ENCODE measurements around the gene PLEKHH2.

Gene PLEKHH2

DNA sequence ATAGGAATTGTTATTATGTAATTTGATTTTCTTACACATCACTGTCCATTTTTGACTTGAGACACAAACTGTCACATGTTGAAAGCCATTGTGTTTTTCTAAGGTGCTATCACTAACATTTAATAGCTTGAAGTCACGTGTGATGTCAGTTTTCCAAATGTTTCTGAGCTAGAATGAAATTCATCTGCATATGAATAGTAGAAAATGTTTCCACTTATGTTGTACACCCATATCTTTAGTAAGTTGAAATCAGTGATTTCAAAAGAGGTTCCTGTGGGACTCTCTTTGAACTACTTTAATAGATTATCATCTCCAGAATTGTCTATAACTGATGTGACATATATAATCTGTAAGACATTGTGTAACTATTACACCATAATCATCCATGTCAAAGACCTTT lies 173.8 kb downstream of the PLEKHH2 start:
- DNase-seq (ENCODE audit: low read depth, low spot score) = no peak
- in situ Hi-C loops (cut with HindIII; ENCODE audit: low sequenced_read_pairs) = no loop called here
- H3K4me3 ChIP-seq (ENCODE audit: low read depth, low read length) = no peak overlapping the region
- TF ChIP-seq CTCF (IDR thresholded peaks at IDR 0.05; ENCODE audit: low read depth, low read length) = no peak

DNA sequence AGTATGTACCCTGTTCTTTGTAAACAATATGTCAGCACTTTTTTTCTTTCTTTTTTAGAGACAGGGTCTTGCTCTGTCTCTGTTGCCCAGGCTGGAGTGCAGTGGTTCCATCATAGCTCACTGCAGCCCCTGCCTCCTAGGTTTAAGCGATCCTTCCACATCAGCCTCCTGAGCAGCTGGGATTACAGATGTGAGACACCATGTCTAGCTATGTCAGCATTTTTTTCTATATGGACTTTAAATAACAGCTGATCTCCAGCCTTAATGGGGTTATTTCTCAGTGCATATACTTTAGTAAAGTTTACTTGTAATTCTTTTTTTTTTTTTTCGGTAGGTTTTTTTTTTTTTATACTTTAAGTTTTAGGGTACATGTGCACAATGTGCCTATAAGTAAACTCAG lies 174.9 kb downstream of the PLEKHH2 start:
- no peak for DNase-seq (ENCODE audit: low read depth, low spot score)
- H3K4me3 ChIP-seq (ENCODE audit: low read depth, low read length) = no peak overlapping the region
- in situ Hi-C loops (cut with HindIII; ENCODE audit: low sequenced_read_pairs) = no loop called here
- TF ChIP-seq CTCF (IDR thresholded peaks at IDR 0.05; ENCODE audit: low read depth, low read length) = no peak

GRCh38 chr2:43812947-43813346 lies 175.9 kb downstream of the PLEKHH2 start:
- in situ Hi-C loops (cut with HindIII; ENCODE audit: low sequenced_read_pairs) = no loop called here
- no peak overlapping the region for H3K4me3 ChIP-seq (ENCODE audit: low read depth, low read length)
- TF ChIP-seq CTCF (IDR thresholded peaks at IDR 0.05; ENCODE audit: low read depth, low read length) = no peak
- DNase-seq (ENCODE audit: low read depth, low spot score) = no peak

DNA sequence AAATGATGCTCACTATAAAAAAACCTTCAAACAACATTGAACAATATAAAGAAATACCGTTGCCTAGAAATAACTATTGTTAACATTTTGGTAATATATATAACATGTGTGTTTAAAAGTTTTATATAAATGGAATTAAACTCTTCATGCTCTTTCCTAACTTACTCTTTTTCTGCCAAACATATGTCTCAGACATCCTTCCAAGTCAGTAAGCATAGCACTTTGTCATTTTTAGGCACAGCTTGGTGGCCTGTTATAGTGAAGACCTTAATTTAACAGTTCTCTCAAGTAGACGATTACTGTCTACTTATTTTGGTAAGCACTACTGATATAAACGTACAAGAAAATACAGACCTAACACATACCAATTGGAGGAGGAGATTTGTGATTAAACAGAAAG lies 177.7 kb downstream of the PLEKHH2 start:
- in situ Hi-C loops (cut with HindIII; ENCODE audit: low sequenced_read_pairs) = no loop called here
- no peak for DNase-seq (ENCODE audit: low read depth, low spot score)
- no peak for TF ChIP-seq CTCF (IDR thresholded peaks at IDR 0.05; ENCODE audit: low read depth, low read length)

More for the DNA sequence above, 177.7 kb downstream of the PLEKHH2 start:
- H3K4me3 ChIP-seq (ENCODE audit: low read depth, low read length) = no peak overlapping the region
